Germinal center (tissue), 1 donor: Measurements from ENCODE around the gene LRP1.

ENCODE experiments used
- DNase-seq: peaks from one replicate; pipeline ENCODE4 v3.0.0; 2012; ENCODE audit warnings: mixed read lengths, low spot score

Gene LRP1

GRCh38 chr12:57156701-57157403, 28.6 kb downstream of the LRP1 start:
- no peak for DNase-seq

DNA sequence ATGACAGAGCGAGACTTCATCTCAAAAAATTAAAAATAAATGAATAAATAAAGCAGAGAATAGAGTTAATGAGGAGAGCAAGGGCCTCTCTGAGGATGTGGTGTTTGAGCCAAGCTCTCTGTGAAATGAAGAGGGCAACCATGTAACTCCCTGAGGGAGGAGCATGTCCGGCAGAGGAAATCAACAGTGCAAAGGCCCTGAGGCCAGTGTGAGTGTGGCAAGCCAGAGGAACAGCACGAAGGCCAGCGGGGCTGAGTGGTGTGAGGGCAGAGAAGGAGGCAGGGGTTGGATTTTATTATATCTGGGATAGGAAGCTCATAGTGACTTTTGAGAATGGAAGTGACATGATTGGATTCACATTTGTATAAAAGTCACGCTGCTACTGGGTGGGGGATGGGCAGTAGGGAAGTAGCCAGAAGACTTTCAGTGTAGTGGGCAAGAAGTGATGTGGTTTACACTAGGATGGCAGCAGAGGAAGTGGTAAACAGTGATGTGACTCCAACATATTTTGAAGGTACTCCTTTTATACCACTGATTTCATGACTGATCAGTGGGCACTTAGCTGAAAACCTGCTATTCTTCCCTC, 29.4 kb downstream of the LRP1 start:
- DNase-seq = no peak

GRCh38 chr12:57158186-57158585, 29.9 kb downstream of the LRP1 start:
- DNase-seq = no peak

- DNase-seq = no peak
Measured at GRCh38 chr12:57158665-57159064, 30.4 kb downstream of the LRP1 start.

GRCh38 chr12:57159311-57159710, 31.0 kb downstream of the LRP1 start:
- no peak for DNase-seq

DNA sequence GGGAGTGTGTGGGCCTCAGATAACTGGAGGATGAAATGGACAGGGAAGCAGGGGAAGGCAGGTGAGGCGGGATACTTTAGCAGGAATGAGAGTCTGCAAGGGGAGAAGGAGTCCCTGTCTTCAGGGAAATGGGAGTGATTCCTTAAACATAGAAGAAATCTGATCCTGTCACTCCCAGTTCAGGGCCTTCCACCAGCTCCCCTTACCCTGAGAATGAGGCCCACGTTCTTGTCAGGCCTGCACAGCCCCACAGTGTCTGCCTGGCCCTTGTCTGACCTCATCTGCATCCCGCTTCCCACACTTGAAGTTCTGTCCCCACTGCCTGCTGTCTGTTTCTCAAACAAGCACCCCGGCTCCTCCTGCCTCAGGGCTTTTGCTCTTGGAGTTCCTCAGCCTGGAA, 31.8 kb downstream of the LRP1 start:
- no peak for DNase-seq

GRCh38 chr12:57160741-57161140, 32.5 kb downstream of the LRP1 start:
- no peak for DNase-seq

DNA sequence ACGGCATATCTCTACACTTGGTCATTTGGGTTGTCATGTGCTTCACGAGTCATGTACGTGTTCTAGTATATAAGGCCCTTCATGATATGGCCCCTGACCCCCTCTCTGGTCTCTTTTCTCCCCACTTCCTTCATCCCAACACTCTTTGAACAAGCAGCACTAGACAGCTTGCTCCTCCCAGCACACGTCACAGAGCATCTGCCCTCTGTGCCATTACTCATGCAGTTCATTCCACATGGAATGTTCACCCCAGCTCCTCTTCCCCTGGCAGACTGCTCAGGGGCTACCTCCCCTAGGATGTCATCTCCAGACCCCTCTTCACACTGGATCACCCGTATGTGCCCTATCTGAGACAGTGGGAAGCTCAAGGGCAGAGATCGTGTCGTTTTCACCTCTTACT, 33.2 kb downstream of the LRP1 start:
- DNase-seq = no peak

DNA sequence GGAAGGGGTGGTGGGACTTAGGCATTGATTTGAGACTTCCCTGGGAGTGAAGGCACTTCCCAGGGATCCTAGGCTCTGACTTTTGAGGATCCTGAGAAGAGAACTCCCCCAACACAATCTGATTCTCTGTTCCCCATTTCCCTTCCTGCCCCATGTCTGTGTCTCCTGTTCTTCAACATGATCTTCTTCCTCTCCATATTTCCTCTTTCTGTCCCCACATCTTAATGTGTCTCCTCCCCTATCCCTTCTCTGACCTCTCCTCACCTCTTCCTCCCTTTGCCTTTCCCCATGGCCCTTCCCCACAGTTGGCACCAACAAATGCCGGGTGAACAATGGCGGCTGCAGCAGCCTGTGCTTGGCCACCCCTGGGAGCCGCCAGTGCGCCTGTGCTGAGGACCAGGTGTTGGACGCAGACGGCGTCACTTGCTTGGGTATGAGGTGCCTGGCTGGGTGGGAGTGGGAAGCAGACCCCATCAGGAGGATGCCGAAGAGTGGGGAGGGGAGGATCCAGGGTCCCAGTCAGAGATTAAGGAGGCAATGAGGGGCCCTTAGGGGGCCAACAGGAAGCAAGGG, 34.4 kb downstream of the LRP1 start:
- no peak for DNase-seq

DNA sequence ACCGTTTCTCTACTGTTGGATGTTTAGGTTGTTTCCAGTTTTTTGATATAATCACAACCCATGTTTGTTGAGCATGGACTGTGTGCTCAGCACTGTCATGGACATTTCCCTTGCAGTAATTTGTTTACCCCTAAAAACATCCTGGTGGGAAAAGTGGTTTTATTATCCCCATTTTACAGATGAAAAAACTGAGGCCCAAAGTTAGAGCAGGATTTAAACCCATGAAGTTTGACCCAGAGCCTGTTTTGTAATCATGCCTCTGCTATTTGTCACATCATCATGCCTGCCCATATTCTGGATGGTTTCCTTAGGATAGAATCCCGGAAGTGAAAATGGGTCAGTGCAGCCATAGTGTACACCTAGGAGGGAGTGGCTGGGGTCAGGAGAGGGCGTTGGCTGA, 36.2 kb downstream of the LRP1 start:
- DNase-seq = no peak

DNA sequence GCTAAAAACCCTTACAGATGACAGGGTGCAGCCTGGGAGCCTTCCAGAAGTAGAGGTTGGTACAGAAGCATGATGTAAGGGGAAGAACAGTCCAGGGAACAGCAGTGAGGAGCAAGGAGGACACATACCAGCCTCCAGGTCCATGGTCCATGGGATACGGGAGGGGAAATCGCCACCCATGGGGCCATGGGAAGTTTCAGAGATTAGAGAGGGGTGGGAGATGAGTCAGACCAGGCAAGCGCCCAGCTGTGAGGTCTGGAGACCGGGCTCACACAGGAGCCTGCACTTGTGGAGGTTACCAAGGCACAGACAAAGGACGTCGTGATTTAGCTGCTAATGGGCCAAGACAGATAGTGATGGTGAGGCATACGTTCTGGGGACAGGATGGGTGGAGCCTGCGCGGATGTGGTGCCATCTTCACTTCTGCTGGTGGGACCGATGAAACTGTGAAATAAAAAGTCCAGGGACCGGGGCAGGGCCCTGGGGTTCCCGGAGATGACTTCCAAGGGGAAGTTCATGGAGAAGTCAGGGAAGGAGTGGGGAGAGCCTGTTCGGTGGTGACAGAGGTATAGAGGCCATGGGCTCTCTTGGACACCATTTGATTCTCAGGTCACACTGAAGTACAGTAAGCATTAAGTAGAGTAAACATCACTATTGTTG, 36.8 kb downstream of the LRP1 start:
- DNase-seq = no peak

DNA sequence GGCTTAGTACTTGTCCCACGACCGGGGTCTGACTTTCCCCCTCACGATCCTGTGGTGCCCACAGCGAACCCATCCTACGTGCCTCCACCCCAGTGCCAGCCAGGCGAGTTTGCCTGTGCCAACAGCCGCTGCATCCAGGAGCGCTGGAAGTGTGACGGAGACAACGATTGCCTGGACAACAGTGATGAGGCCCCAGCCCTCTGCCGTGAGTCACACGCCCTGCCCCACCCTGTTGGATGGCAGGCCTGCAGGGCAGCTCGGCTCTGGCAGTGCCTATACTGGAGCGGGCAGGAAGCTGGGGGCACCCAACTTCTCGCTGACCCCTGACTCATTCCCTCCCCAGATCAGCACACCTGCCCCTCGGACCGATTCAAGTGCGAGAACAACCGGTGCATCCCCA, 37.5 kb downstream of the LRP1 start:
- no peak for DNase-seq

DNA sequence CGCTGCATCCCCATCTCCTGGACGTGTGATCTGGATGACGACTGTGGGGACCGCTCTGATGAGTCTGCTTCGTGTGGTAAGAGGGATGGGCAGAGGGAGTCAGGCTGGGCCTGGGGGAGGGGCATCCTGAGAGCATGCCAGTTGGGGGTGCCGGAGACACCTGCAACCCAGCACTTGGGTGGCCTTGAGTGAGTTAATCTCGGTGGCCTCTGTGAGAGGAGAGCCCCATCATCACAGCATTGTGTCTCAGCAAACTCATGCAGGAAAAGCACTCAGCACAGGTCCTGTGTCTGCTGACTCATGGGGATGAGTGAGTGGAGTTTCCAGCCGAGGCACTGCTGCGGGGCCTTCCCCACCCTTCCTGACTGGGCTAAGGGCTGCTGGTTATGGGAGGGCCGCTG, 38.7 kb downstream of the LRP1 start:
- no peak for DNase-seq

- DNase-seq = no peak
Measured at GRCh38 chr12:57168058-57168457, 39.8 kb downstream of the LRP1 start.

- no peak for DNase-seq
Measured at GRCh38 chr12:57169046-57169795, 40.9 kb downstream of the LRP1 start.

DNA sequence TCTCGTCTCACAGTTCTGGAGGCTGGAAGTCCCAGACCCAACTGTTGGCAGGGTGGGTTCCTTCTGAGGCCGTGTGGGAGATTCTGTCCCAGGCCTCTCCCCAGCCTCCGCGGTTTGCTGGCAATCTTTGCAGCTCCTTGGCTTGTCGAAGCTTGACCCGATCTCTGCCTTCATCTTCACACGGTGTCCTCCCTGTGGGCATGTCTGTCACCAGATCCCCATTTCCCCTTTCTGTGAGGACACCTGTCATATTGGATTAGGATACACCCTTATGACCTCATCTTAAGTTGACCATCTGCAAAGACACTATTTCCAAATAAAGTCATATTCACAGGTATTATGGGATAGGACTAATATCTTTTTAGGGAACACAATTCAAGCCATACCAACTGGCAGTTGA, 41.7 kb downstream of the LRP1 start:
- DNase-seq = no peak

DNA sequence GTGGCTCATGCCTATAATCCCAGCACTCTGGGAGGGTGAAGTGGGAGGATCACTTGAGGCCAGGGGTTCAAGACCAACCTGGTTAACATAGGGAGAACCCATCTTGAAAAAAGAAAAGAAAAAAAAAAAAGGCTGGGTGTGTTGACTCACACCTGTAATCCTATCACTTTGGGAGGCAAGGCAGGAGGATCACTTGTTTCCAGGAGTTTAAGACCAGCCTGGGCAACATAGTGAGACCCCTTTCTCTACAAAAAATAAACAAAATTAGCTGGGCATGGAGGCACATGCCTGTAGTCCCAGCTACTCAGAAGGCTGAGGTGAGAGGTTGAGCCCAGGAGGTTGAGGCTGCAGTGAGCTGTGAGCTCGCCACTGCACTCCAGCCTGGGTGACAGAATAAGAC, 42.1 kb downstream of the LRP1 start:
- no peak for DNase-seq

- no peak for DNase-seq
Measured at GRCh38 chr12:57170927-57171326, 42.6 kb downstream of the LRP1 start.

GRCh38 chr12:57171668-57172067, 43.4 kb downstream of the LRP1 start:
- no peak for DNase-seq

DNA sequence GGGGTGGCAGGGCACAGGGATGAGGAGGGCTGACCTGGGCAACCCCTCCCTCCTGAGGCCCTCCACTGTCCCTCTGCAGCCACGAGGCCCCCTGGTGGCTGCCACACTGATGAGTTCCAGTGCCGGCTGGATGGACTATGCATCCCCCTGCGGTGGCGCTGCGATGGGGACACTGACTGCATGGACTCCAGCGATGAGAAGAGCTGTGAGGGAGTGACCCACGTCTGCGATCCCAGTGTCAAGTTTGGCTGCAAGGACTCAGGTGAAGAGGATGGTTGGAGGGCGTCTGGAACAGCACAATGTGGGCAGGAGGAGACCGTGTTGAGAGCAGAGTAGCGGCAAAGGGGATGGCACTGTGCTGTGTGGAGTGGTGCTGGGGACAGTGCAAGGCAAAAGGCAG, 44.8 kb downstream of the LRP1 start:
- no peak for DNase-seq

DNA sequence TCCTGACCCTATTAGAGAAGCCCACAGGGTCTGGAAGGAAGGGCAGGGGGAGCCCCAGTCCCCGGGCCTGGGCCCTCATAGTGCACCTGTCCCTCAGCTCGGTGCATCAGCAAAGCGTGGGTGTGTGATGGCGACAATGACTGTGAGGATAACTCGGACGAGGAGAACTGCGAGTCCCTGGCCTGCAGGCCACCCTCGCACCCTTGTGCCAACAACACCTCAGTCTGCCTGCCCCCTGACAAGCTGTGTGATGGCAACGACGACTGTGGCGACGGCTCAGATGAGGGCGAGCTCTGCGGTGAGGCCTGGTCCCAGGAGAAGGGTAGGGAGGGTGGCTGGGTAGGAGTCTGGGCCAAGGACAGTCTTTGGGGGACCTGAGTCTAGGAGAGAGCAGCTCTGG, 45.4 kb downstream of the LRP1 start:
- no peak for DNase-seq

DNA sequence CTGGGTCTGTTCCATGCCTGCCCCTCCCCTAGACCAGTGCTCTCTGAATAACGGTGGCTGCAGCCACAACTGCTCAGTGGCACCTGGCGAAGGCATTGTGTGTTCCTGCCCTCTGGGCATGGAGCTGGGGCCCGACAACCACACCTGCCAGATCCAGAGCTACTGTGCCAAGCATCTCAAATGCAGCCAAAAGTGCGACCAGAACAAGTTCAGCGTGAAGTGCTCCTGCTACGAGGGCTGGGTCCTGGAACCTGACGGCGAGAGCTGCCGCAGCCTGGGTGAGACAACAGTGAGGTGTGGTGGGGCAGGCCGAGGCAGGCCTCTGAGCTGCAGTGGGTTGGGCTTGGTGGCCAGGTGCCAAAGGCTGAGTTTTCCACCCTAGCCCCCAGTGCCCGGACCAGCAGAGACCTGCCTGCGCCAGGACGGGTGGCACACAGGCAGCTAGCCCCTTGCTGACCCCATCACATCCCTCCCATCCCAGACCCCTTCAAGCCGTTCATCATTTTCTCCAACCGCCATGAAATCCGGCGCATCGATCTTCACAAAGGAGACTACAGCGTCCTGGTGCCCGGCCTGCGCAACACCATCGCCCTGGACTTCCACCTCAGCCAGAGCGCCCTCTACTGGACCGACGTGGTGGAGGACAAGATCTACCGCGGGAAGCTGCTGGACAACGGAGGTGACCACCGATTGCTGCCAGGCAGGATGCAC, 47.3 kb downstream of the LRP1 start:
- DNase-seq = no peak
